ENCODE data around the gene DUS1L. TPM values are rescaled to one million over a fixed set of nuclear protein-coding genes. Genes with fewer than 3 reads are reported as not detected.
"Not testable (repeated sequence)": the region's sequence is repeated elsewhere in the genome, so short reads cannot be mapped to it uniquely, and the experiment has no call there.

The DUS1L gene
- total RNA-seq, 2 experiments from 2014 or later = 175 to 190 TPM

DNA sequence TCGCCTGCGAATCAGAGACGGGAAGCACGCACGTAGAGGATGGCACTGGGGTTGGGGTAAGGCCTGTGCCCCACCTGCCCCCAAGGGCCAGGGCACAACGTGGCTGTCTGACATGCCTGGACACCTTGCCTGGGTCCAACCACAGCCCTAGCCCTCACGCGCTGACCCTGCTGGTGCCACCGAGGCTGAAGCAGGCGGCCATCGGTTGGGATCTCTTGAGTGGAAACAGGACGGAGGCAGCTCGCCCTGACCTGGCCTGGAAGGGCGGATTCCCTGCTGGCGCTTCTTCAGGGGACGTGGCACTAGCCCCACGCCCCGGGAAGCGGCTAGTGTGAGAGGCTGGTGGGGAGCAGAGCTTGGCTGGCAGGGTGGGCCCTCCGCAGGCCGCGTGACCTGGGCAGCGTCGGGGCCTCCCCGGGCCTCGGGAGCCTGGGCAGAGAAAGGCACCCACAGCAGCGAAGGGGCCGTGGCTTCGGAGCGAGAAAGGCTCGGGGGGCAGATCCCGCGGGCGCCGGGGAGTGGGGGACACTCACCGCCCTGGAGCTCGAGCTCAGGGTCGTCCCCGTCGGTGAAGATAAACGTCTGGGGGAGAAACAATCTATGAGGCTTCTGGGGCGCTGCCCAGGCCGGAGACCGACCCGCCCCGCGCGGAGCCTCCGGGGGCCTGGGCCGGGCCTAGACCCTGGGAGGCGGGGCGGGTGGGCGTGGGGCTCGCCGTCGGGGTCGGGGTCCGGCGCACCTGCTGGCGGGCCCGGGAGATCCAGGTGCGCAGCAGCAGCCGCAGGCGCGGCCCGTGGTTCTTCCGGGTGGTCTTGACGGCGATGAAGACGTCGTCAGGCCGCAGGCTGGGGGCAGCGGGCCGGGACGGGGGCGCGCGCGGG, 14.6 kb downstream of the DUS1L start:
- Mint-ChIP-seq H3K9me3 (no peaks in the 10 kb centered on the region), H3K27me3 (no peaks in the 10 kb centered on the region), H3K36me3 (no peaks in the 10 kb centered on the region), H3K27ac (peak overlapping the region; percentile 47), H3K4me1 (peaks cover 16% of the 10 kb centered on the region), H3K4me3 (peak overlapping the region; percentile 82)
- DNase-seq = no peak

DNA sequence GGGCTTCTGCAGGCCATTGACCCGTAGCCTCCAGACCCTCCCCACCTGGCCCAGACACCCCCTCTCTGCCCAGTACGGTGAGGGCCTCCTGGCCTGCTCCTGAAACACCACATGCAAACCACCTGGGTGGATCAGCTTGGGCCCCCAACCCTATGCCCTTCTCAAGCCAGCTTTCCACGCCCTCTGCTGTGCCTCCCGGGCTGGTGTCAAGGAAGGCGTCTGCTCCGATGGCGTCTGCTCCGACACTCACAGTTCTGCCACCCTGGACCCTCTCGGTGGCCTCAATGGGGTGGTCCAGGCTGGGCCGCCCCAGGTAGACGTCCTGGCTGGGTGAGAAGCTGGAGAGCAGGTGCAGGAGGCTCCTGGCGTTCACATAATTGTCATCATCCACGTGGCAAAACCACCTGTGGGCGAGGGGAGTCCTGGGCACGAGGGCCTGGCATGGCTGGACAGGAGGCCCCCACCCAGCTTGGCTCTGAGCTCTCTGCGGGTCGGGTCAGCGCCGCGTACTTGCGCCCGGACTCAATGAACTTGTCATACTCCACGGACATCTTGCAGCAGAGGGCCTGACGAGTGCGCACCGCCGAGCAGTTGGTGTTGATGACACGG, 15.3 kb downstream of the DUS1L start:
- no peak for DNase-seq
- H3K27me3 Mint-ChIP-seq = no peaks in the 10 kb centered on the region
- H3K4me1 Mint-ChIP-seq = peaks cover 16% of the 10 kb centered on the region
- peak overlapping the region; percentile 47 for H3K27ac Mint-ChIP-seq
- no peaks in the 10 kb centered on the region for H3K36me3 Mint-ChIP-seq
- no peaks in the 10 kb centered on the region for H3K9me3 Mint-ChIP-seq
- peak overlapping the region; percentile 82 for H3K4me3 Mint-ChIP-seq

DNA sequence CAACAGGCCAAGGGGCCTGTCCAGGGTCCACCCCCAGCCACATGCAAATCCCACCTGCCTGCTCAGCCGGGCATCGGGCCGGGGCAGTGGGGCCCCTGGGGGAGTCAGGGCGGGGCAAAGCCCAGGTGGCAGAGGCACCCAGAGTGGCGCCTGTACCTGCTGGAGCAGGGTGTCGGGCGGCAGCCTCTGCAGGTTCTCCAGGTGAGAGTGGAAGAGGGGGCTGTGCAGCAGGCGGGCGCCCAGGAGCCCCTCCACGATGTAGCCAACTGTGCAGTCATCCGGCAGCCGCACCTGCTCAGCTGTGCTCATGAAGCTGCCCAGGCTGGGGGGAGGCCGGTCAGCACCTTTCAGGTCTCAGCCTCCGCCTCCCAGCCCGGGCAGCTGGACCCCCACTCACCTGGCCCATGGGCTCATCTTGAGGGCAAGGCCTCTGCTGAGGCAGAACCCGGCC, 16.1 kb downstream of the DUS1L start:
- Mint-ChIP-seq H3K27ac (no peak overlapping the region), H3K9me3 (no peaks in the 10 kb centered on the region), H3K36me3 (no peaks in the 10 kb centered on the region), H3K27me3 (no peaks in the 10 kb centered on the region), H3K4me1 (peaks cover 14% of the 10 kb centered on the region), H3K4me3 (no peak overlapping the region)
- DNase-seq = no peak

DNA sequence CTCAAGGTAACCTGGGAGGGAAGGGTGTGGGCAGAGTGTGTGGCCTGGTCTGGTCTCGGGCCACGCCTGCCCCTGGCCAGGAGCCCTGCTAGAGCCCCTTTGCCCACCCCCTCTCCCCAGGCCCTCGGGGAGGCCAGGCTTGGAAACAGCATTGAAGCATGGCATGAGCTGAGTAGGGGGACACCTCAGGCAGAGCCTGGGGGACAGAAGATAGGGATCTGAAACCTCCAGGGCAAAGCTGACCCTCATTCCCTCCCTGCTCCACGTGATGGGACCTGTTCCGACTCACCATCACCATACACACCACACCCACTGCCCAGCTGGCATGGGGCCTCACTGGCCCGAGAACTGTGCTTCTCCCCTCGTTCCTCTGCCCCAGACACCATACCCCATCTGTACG, 16.5 kb downstream of the DUS1L start:
- H3K36me3 Mint-ChIP-seq = no peaks in the 10 kb centered on the region
- H3K27ac Mint-ChIP-seq = no peak overlapping the region
- H3K9me3 Mint-ChIP-seq = no peaks in the 10 kb centered on the region
- peaks cover 14% of the 10 kb centered on the region for H3K4me1 Mint-ChIP-seq
- H3K4me3 Mint-ChIP-seq = no peak overlapping the region
- H3K27me3 Mint-ChIP-seq = no peaks in the 10 kb centered on the region
- no peak for DNase-seq

DNA sequence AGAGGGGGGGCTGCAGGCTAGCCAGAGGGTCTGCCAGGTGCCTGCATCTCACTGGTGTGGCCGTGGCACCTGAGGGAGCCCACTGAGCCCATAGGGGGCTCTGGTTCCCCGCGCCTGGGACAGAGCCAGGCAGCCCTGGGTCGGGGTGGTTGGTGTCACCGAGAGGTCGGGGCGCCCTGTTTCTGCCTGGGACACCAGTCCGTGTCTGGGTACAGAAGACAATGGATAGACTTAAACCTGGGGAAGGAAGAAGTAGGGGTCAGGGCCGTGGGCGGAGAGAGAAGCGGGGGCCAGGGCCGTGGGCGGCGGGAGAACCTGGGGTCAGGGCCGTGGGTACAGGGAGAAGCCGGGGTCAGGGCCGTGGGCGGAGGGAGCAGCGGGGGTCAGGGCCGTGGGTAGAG, 17.0 kb downstream of the DUS1L start:
- H3K27me3 Mint-ChIP-seq = no peaks in the 10 kb centered on the region
- no peak overlapping the region for H3K4me3 Mint-ChIP-seq
- DNase-seq = no peak
- no peaks in the 10 kb centered on the region for H3K36me3 Mint-ChIP-seq
- no peak overlapping the region for H3K27ac Mint-ChIP-seq
- H3K9me3 Mint-ChIP-seq = no peaks in the 10 kb centered on the region
- peaks cover 14% of the 10 kb centered on the region for H3K4me1 Mint-ChIP-seq

DNA sequence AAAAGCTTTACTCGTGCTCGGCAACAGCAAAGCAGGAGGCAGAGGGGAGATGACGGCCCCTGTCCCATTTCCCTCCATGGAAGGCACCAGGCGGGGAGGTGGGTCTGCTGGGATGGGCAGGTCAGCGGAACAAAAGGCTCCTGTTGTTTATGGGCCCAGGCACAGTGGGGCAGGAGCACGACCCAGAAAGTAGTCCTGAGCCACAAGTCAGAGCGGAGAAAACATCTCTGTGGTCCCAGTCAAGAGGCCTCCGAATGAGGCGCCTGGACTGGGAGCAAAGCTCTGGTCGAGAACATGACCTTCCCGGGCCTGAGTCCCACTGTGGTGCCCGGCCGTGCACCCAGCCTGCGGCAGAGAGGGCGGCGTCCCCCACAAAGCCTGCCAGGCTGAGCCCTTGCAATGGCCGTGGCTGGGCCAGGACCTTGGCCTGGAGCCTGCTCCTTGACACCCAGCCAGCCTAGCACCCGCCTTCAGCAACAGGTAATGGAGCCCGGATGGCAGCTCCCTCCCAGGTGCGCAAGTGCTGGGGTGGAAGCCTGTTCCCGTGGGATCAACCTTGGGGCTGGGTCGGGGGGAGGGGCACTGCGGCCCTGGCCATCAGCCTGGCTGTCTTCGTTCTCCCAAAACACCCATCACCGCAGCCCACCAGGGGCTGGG, 17.6 kb downstream of the DUS1L start:
- no peaks in the 10 kb centered on the region for H3K36me3 Mint-ChIP-seq
- DNase-seq = no peak
- H3K4me1 Mint-ChIP-seq = peaks cover 10% of the 10 kb centered on the region
- H3K4me3 Mint-ChIP-seq = no peak overlapping the region
- no peak overlapping the region for H3K27ac Mint-ChIP-seq
- no peaks in the 10 kb centered on the region for H3K27me3 Mint-ChIP-seq
- H3K9me3 Mint-ChIP-seq = no peaks in the 10 kb centered on the region

DNA sequence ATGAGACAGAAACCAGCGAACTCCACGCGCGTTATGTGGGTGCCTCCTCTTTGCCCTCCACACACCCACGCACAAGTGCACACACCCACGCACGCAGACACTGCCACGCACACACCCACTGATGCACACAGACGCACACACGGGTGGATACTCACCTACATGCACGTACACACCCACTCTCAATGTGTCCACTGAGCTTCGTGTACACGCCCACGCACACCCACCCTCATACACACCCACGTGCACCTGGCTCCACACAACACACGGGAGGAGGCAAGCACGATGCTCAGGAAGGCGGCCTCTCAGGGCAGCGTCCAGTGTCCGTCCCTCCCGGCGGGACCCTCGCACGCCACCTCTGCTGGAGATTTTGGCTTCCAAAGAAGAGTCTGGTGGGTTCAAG, 18.2 kb downstream of the DUS1L start:
- Mint-ChIP-seq H3K4me1 (peaks cover 6% of the 10 kb centered on the region), H3K27me3 (no peaks in the 10 kb centered on the region), H3K9me3 (no peaks in the 10 kb centered on the region), H3K4me3 (no peak overlapping the region), H3K27ac (no peak overlapping the region), H3K36me3 (no peaks in the 10 kb centered on the region)
- no peak for DNase-seq

DNA sequence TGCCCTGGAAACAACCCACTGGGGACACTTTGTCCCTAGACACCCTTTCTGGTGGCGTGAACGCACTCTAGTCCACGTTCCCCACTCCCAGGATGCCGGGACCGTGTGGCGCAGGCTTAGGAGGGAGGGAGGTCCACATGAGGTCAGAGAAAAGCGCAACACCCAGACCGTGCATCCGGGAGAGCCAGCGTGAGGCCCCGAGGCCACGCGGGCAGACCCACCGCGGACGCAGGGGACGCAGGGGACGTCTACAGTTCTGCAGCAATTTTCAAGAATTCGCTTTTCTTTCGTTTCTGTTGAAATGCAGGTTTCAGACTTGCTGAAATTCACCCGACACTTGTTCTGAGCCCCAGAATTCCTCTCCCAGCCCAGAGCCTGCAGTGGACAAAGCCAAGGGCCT, 18.7 kb downstream of the DUS1L start:
- DNase-seq = no peak
- H3K27me3 Mint-ChIP-seq = no peaks in the 10 kb centered on the region
- H3K9me3 Mint-ChIP-seq = no peaks in the 10 kb centered on the region
- H3K4me3 Mint-ChIP-seq = no peak overlapping the region
- H3K27ac Mint-ChIP-seq = no peak overlapping the region
- H3K4me1 Mint-ChIP-seq = peaks cover 6% of the 10 kb centered on the region
- H3K36me3 Mint-ChIP-seq = no peaks in the 10 kb centered on the region

DNA sequence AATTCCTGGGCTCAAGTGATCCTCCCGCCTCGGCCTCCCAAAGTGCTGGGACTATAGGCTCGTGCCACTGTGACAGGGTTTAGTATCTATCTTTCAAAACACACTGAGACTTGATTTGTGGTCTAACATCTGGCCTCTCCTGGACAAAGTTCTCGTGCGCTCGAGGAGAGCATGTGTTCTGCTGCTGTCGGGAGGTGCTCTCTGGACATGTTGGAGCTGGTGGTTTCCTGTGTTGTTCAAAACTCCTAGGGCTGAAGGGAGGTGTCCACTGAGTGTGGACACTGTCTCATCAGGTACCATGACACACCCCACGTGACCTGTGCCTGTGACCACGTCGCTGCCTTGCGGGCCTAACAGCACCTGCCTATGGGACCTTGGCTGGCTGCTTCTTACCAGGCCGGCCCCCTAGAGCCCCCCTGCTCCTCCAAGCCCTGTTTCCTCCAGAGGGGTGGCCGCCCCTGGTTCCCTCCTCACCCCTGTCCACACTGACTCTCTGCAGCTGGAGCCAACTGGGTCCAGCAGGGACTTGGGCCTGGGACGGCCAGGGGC, 19.6 kb downstream of the DUS1L start:
- no peaks in the 10 kb centered on the region for H3K9me3 Mint-ChIP-seq
- H3K4me3 Mint-ChIP-seq = no peak overlapping the region
- H3K36me3 Mint-ChIP-seq = no peaks in the 10 kb centered on the region
- peaks cover 6% of the 10 kb centered on the region for H3K4me1 Mint-ChIP-seq
- H3K27me3 Mint-ChIP-seq = no peaks in the 10 kb centered on the region
- H3K27ac Mint-ChIP-seq = no peak overlapping the region
- no peak for DNase-seq

DNA sequence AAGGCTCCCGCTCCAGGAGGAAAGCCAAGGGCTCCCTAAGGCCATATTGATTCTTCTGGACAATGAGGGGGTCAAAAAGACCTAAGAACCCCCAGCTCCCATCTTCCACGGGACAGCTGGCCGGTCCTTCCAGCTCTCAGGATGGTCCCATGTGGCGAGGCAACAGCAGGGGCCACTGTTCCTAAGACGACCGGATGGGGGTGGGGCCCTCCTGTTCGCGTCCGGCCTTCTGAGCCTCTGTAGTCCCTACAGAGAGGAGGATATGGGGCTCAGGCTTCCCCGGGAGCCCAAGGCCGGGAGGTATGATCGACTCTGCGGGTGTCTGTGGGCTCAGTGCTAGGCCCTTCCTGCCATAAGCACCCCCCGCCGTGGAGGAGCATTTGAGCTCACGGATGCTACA, 22.1 kb downstream of the DUS1L start:
- Mint-ChIP-seq H3K36me3 (no peaks in the 10 kb centered on the region), H3K4me3 (no peak overlapping the region), H3K27me3 (no peaks in the 10 kb centered on the region), H3K4me1 (peaks cover 8% of the 10 kb centered on the region), H3K27ac (no peak overlapping the region), H3K9me3 (no peaks in the 10 kb centered on the region)
- DNase-seq = no peak

DNA sequence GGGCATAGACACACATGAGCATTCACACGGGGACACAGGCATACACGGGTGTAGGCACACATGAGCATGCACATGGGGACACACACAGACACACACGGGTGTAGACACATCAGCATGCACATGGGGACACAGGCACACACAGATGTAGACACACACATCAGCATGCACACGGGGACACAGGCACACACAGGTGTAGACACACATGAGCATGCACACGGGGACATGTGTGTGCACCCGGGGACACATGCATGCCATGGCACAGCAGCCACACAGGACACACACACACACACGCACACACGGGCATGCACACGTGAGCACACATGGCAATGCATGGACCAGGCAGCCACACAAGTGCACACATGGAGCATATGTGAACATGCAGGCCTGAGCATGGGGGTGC, 23.0 kb downstream of the DUS1L start:
- H3K27ac Mint-ChIP-seq = no peak overlapping the region
- no peaks in the 10 kb centered on the region for H3K27me3 Mint-ChIP-seq
- H3K4me3 Mint-ChIP-seq = no peak overlapping the region
- no peaks in the 10 kb centered on the region for H3K36me3 Mint-ChIP-seq
- no peak for DNase-seq
- peaks cover 12% of the 10 kb centered on the region for H3K4me1 Mint-ChIP-seq
- H3K9me3 Mint-ChIP-seq = no peaks in the 10 kb centered on the region

DNA sequence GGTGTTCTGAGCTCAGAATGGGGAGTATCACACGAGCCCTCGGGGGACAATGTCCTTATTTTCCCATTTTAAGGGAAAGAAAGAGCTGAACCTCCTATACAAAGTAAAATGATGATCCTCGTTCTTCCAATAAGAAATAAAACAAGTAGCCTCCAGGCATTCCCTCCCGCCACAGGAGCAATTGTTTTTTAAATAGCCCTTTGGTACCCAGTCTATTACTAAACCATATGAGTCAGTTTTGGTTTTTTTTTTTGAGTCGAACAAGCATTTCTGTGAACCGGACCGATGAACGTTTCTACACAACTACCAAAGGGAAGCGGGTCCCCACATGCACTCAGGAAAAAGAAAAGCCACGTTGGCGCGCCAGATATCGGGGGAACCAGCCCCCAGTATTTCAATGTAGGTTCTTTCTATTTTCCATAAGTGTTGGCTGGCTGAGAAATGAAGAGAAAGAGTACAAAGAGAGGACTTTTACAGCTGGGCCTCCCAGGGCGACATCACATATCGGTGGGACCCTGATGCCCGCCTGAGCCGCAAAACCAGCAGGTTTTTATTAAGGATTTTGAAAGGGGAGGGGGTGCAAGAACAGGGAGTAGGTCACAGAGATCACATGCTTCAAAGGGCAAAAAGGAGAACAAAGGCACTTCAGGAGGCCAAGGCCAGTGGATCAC, 24.3 kb downstream of the DUS1L start:
- no peak overlapping the region for H3K27ac Mint-ChIP-seq

DNA sequence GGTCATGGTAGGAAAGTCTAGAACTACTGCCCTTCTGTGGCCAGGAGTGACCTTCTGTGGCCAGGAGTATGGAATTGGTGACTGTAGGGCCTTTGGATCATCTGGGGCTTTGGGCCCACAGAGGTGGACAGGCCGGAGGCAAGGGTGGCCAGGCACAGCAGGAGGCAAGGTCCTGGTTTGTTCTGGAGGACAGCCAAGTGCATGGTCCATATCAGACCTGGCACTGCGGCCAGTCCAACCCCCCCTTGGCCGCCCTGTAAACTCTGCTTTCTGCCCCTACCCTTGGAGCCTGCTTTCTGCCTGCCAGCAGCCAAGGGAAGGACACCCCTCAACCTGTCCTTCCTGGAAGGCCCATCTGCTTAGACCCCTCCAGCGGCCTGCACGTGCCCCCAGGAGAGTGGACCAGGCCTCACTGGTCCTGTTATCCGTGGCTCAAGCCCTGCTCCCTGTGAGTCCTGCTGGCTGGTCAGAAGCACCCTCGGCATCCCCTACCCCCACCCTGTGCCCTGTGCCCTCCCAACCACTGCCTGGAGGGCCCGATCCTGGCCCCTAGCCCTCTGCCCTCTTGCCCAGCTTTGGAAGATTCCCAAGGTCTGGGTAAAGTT, 25.8 kb downstream of the DUS1L start:
- H3K4me1 Mint-ChIP-seq = peaks cover 23% of the 10 kb centered on the region
- no peak for DNase-seq
- H3K36me3 Mint-ChIP-seq = no peaks in the 10 kb centered on the region
- H3K27ac Mint-ChIP-seq = no peak overlapping the region
- no peaks in the 10 kb centered on the region for H3K27me3 Mint-ChIP-seq
- H3K9me3 Mint-ChIP-seq = no peaks in the 10 kb centered on the region
- H3K4me3 Mint-ChIP-seq = no peak overlapping the region

More for the DNA sequence above, 24.3 kb downstream of the DUS1L start:
- Mint-ChIP-seq H3K9me3 (no peaks in the 10 kb centered on the region), H3K27me3 (no peaks in the 10 kb centered on the region), H3K4me3 (no peak overlapping the region), H3K4me1 (peaks cover 12% of the 10 kb centered on the region), H3K36me3 (no peaks in the 10 kb centered on the region)
- no peak for DNase-seq

DNA sequence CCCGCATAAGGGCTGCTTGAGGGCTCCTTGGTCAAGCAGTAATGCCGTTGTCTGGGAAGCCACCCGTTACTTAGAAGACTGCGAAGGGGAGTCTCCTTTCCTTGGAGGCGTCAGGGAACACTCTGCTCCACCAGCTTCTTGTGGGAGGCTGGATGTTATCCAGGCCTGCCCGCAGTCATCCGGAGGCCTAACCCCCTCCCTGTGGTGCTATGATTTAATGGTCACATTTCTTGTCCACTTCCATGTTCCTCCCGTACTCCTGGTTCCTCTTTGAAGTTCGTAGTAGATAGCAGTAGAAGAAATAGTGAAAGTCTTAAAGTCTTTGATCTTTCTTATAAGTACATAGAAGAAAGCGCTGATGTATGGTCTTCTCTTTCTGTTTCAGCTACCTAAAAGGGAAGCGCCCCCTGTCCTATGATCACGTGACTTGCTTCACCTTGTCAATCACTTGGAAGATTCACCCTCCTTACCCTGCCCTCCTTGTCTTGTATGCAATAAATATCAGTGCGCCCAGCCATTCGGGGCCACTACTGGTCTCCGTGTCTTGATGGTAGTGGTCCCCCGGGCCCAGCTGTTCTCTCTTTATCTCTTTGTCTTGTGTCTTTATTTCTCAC, 26.7 kb downstream of the DUS1L start:
- not testable (repeated sequence) for H3K9me3 Mint-ChIP-seq, H3K27me3 Mint-ChIP-seq, H3K27ac Mint-ChIP-seq, DNase-seq, H3K36me3 Mint-ChIP-seq
- Mint-ChIP-seq H3K4me1 (peaks cover 23% of the 10 kb centered on the region), H3K4me3 (peak overlapping the region; percentile 18)

Measured in activated naive CD8-positive, alpha-beta T cell treated with anti-CD3 and anti-CD28 coated beads for 36 hours (primary cell).